ENCODE results near the gene KRTAP4-8.
"Not testable (repeated sequence)": the region's sequence is repeated elsewhere in the genome, so short reads cannot be mapped to it uniquely, and the experiment has no call there.

Gene KRTAP4-8

DNA sequence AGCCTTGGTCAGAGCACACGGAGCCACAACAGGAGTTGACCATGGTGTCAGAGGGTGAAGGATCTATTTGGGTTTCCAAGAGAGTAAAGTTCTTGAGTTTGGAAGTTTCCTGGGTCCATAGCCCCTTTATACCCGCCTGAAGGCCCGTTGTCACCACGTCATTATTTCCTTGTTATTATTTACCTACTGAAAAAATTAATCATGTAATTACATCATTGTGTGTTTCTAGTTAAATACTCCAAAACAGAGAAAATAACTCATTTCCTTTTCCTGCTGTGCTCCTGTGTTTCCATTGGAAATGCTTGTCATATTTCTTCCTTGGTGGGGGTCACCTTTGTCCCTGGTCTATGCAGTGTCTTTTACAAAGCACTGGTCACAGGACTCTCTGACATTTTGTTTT lies at the start of gene KRTAP4-8:
TSS of gene KRTAP4-8 (minus strand) at position 101 of the 400 bp plus-strand sequence. CDS start at position 43, 58 bp downstream.
- TF ChIP-seq, protein P1, sequence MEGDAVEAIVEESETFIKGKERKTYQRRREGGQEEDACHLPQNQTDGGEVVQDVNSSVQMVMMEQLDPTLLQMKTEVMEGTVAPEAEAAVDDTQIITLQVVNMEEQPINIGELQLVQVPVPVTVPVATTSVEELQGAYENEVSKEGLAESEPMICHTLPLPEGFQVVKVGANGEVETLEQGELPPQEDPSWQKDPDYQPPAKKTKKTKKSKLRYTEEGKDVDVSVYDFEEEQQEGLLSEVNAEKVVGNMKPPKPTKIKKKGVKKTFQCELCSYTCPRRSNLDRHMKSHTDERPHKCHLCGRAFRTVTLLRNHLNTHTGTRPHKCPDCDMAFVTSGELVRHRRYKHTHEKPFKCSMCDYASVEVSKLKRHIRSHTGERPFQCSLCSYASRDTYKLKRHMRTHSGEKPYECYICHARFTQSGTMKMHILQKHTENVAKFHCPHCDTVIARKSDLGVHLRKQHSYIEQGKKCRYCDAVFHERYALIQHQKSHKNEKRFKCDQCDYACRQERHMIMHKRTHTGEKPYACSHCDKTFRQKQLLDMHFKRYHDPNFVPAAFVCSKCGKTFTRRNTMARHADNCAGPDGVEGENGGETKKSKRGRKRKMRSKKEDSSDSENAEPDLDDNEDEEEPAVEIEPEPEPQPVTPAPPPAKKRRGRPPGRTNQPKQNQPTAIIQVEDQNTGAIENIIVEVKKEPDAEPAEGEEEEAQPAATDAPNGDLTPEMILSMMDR (conservative IDR thresholded peaks at IDR 0.05; ENCODE audit: control insufficient read depth, insufficient read depth, low read depth, low read length): no peak
- no peak for DNase-seq (ENCODE audit: low read depth)
- no peak within 1 kb of the TSS for H3K4me3 ChIP-seq (ENCODE audit: control insufficient read depth, low read depth, low read length)

DNA sequence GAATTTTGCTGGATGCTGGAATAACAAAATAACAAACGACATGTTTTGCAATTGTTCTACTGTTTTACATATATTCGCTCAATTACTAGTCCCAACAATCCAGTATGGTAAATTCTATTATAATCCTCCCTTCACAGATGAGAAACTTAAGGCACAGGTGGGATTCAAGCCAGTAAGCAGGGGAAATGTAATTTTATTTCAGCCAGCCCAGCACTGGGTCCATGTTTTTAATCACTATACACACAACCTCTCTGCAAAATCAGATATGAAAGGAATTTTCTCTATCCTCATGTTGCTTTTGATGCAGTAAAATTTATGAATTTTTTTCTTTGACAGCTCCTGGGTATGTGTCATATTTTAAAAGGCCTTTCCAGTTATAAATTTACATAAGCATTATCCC lies 47.3 kb upstream of the KRTAP4-8 start:
- no peak for DNase-seq (ENCODE audit: low read depth)
- H3K4me3 ChIP-seq (ENCODE audit: control insufficient read depth, low read depth, low read length): no peak overlapping the region
- TF ChIP-seq, protein P1 (conservative IDR thresholded peaks at IDR 0.05; ENCODE audit: control insufficient read depth, insufficient read depth, low read depth, low read length): no peak

DNA sequence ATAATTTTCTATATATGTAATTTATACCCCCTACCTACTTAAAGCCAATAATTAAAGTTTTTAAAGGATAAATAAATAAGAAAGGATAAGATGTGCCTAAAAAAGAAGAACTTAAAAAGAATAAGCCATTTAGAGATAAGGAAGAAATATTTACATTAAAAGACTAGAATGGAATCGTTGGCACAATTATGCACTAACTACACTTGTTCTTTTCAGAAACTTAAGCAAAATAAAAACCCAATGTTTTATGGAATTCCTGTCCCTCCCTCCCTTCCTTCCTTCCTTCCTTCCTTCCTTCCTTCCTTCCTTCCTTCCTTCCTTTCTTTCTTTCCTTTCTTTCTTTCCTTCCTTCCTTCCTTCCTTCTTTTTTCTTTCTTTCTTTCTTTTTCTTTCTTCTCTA lies 46.9 kb upstream of the KRTAP4-8 start:
- no peak for DNase-seq (ENCODE audit: low read depth)
- TF ChIP-seq, protein P1 (conservative IDR thresholded peaks at IDR 0.05; ENCODE audit: control insufficient read depth, insufficient read depth, low read depth, low read length): no peak
- no peak overlapping the region for H3K4me3 ChIP-seq (ENCODE audit: control insufficient read depth, low read depth, low read length)

DNA sequence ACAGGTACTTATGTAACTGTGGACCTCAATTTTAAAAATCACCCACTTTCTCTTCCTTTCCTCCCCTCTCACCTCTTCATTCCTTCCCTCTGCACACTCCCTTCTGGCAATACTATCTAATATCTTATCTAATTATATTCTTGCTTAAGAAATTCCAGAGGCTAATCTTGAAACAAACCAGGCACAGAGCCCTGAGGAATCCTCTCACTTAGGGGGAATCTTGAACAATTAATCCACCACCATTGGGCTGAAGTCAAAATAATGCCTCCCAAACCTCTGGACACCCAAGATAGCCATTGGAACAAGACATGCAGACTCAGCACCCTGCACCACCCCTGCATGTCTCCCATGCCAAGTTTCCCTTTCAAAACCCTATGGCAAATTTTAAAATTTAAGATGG lies 43.4 kb upstream of the KRTAP4-8 start:
- no peak for DNase-seq (ENCODE audit: low read depth)
- H3K4me3 ChIP-seq (ENCODE audit: control insufficient read depth, low read depth, low read length): no peak overlapping the region
- TF ChIP-seq, protein P1 (conservative IDR thresholded peaks at IDR 0.05; ENCODE audit: control insufficient read depth, insufficient read depth, low read depth, low read length): no peak

DNA sequence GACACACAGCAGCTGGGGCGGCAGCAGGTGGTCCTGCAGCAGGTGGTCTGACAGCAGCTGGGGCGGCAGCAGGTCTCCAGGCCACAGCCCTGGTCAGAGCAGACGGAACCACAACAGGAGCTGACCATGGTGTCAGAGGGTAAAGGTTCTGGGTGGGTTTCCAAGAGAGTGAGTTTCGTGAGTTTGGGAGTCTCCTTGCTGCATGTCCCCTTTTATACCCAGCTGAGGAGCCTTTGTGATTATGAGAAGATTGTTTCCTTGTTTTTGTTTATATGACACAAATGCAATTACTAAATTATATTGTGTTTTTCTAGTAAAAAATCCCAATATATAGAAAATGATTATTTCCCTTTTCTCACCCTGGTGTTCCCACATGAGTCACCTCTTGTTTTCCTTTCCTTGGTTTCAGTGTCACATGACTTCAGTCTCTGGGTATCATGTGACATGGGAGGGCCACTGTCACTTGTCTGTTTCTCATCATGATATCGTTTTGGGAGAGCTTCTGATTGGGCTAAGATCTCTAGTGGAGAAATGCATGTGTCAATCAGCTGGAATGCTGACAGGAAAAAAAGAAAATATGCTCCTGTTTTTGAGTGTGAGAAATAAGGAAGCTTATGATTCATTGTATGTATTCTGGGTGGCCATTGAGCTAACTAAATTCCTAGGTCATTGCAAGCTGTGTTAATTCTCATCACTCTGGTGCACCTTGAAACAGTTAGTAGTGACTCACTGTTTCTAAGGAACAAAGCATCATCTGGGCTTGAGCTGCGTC lies 42.6 kb upstream of the KRTAP4-8 start, which contains the start of gene KRTAP4-6:
TSS of gene KRTAP4-6 (minus strand) at position 185 of the 772 bp plus-strand sequence. CDS start at position 128, 57 bp downstream.
- DNase-seq (ENCODE audit: low read depth): peak; percentile 91
- no peak within 1 kb of the TSS for H3K4me3 ChIP-seq (ENCODE audit: control insufficient read depth, low read depth, low read length)
- TF ChIP-seq, protein P1 (conservative IDR thresholded peaks at IDR 0.05; ENCODE audit: control insufficient read depth, insufficient read depth, low read depth, low read length): no peak

DNA sequence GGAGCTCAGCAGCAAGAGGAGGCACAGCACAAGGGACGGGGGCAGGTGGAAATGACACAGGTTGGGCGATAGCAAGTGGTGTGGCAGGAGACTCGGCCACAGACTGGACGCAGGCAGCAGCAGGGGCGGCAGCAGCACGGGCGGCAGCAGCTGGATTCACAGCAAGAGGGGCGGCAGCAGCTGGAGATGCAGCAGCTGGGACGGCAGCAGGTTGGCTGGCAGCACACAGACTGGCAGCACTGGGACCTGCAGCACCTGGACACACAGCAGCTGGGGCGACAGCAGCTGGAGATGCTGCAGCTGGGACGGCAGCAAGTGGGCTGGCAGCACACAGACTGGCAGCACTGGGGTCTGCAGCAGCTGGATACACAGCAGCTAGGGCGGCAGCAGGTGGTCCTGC lies 41.9 kb upstream of the KRTAP4-8 start:
- H3K4me3 ChIP-seq (ENCODE audit: control insufficient read depth, low read depth, low read length); DNase-seq (ENCODE audit: low read depth): not testable (repeated sequence)

DNA sequence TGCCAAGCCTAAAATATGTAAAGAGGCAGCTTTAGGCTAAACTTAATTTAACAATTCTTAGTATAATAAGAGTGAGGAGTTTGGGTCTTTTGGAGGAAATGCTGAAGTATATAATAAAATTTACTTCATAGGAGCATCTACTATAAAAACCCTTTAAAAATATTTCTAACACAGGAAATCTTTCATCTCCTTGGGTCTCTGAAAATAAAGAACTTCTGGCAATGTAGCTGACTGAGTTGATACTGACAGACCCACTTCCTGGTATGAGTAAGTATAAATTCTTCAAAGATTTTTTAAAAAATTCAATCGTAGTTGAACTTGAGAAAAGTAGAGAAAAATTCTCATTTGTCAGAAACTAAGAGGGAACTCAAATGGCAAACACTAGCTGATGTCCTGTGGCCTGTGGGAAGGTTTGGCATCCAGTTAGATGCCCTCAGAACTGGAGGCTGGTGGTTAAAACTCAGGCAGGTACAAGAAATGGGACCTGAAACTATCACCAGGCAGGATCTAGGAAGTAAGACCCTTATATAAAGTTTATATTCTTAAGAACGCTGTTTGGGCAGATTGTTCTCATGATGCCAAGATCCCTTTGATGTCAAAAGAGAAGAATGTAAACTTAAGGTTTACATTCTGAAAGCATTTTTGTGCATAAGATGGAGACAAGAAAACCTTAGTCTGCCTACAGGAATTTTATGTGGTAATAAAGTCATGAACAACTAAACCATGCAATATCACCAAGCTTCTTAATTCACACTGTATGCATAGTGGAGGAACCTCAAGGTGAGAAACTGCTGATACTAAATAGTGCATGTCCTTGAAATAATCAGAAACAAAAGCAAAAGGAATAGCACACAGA lies 36.2 kb upstream of the KRTAP4-8 start:
- no peak overlapping the region for H3K4me3 ChIP-seq (ENCODE audit: control insufficient read depth, low read depth, low read length)
- TF ChIP-seq, protein P1 (conservative IDR thresholded peaks at IDR 0.05; ENCODE audit: control insufficient read depth, insufficient read depth, low read depth, low read length): no peak
- DNase-seq (ENCODE audit: low read depth): no peak
